ENCODE results near the gene SYS1. TPM values are rescaled to one million over a fixed set of nuclear protein-coding genes. Genes with fewer than 3 reads are reported as not detected.

The SYS1 gene
- total and polyA plus RNA-seq, 2 experiments from 2014 or later = 20.0 to 28.0 TPM

- no peak for DNase-seq (ENCODE audit: low read depth in 1 of 2, low spot score in 1 of 2)
- H3K27ac ChIP-seq = no peak within 1 kb of the TSS
These were observed 15.2 kb downstream of the SYS1 start, which contains the start of gene TP53TG5 for GRCh38 chr20:45378191-45378590. TP53TG5 (minus strand) TSS chr20:45378325; CDS start chr20:45378236, 89 bp downstream.

GRCh38 chr20:45387274-45387673 is 24.3 kb downstream of the SYS1 start:
- H3K27me3 ChIP-seq = no peaks in the 10 kb centered on the region
- H3K27ac ChIP-seq = no peak overlapping the region
- no peaks in the 10 kb centered on the region for H3K36me3 ChIP-seq
- H3K9me3 ChIP-seq (ENCODE audit: low read depth) = no peaks in the 10 kb centered on the region
- TF ChIP-seq, protein P1, sequence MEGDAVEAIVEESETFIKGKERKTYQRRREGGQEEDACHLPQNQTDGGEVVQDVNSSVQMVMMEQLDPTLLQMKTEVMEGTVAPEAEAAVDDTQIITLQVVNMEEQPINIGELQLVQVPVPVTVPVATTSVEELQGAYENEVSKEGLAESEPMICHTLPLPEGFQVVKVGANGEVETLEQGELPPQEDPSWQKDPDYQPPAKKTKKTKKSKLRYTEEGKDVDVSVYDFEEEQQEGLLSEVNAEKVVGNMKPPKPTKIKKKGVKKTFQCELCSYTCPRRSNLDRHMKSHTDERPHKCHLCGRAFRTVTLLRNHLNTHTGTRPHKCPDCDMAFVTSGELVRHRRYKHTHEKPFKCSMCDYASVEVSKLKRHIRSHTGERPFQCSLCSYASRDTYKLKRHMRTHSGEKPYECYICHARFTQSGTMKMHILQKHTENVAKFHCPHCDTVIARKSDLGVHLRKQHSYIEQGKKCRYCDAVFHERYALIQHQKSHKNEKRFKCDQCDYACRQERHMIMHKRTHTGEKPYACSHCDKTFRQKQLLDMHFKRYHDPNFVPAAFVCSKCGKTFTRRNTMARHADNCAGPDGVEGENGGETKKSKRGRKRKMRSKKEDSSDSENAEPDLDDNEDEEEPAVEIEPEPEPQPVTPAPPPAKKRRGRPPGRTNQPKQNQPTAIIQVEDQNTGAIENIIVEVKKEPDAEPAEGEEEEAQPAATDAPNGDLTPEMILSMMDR (IDR thresholded peaks at IDR 0.05; ENCODE audit: low read depth, low read length) = no peak
- H3K4me1 ChIP-seq (ENCODE audit: low read depth) = no peaks in the 10 kb centered on the region
- DNase-seq (ENCODE audit: low read depth in 1 of 2, low spot score in 1 of 2) = no peak
- no peak overlapping the region for H3K4me3 ChIP-seq

More at GRCh38 chr20:45378191-45378590, 15.2 kb downstream of the SYS1 start, which contains the start of gene TP53TG5:
- H3K4me3 ChIP-seq = no peak within 1 kb of the TSS
- TF ChIP-seq, protein P1 (IDR thresholded peaks at IDR 0.05; ENCODE audit: low read depth, low read length) = no peak
- no peaks in the 10 kb centered on the region for H3K36me3 ChIP-seq
- no peaks in the 10 kb centered on the region for H3K4me1 ChIP-seq (ENCODE audit: low read depth)
- no peaks in the 10 kb centered on the region for H3K9me3 ChIP-seq (ENCODE audit: low read depth)
- H3K27me3 ChIP-seq = no peaks in the 10 kb centered on the region

DNA sequence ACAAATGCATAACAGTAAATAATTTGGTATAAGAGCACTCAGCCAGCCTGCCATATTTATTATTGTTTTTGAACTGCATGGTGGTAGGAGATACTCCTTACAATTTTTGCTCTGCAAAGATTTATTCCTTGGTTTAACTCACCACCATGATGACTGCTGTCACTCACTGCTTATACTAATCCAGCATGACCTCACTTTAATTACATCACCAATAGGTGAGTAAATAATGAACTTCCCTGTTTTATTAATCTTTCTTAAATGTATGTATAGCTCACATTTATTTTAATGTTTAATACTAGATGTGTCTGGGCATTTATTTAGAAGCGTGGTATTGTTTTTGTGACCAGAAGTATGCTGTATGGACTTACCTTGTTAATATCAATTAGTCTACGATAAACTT is 28.0 kb downstream of the SYS1 start:
- TF ChIP-seq, protein P1 (IDR thresholded peaks at IDR 0.05; ENCODE audit: low read depth, low read length) = no peak
- Histone ChIP-seq H3K9me3 (ENCODE audit: low read depth) (no peaks in the 10 kb centered on the region), H3K36me3 (no peaks in the 10 kb centered on the region), H3K4me3 (no peak overlapping the region), H3K27ac (no peak overlapping the region), H3K4me1 (ENCODE audit: low read depth) (no peaks in the 10 kb centered on the region), H3K27me3 (no peaks in the 10 kb centered on the region)
- DNase-seq (ENCODE audit: low read depth in 1 of 2, low spot score in 1 of 2) = no peak

- Histone ChIP-seq H3K4me1 (ENCODE audit: low read depth) (no peaks in the 10 kb centered on the region), H3K4me3 (no peak overlapping the region), H3K9me3 (ENCODE audit: low read depth) (no peaks in the 10 kb centered on the region), H3K36me3 (no peaks in the 10 kb centered on the region), H3K27ac (no peak overlapping the region), H3K27me3 (no peaks in the 10 kb centered on the region)
- DNase-seq (ENCODE audit: low read depth in 1 of 2, low spot score in 1 of 2) = no peak
- TF ChIP-seq, protein P1 (IDR thresholded peaks at IDR 0.05; ENCODE audit: low read depth, low read length) = no peak
These were observed 28.6 kb downstream of the SYS1 start for GRCh38 chr20:45391559-45391958.

DNA sequence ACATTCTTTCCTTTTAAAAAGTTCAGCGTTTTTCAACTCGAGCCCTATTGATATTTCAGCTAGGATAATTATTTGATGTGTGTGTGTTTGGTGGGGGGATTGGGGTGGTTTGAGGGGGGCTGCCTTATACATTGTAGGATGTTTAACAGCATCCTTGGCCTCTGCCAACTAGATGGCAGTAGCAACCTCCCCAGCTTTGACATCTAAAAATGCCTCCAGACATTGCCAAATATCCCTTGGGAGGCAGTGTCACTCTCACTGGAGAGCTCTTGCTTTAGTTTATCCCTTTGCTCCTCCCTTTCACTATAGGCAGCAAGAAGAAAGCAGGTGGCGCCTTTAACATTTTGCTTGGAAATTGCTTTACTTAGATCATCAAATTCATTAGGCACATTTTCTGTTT is 29.8 kb downstream of the SYS1 start:
- TF ChIP-seq, protein P1 (IDR thresholded peaks at IDR 0.05; ENCODE audit: low read depth, low read length) = no peak
- Histone ChIP-seq H3K27me3 (no peaks in the 10 kb centered on the region), H3K4me1 (ENCODE audit: low read depth) (no peaks in the 10 kb centered on the region), H3K27ac (no peak overlapping the region), H3K4me3 (no peak overlapping the region), H3K36me3 (no peaks in the 10 kb centered on the region), H3K9me3 (ENCODE audit: low read depth) (no peaks in the 10 kb centered on the region)
- DNase-seq (ENCODE audit: low read depth in 1 of 2, low spot score in 1 of 2) = no peak

All from cardiac muscle cell (in vitro differentiated cells and primary cell).